Activated T-cell treated with anti-CD3 and anti-CD28 coated beads for 48 hours (primary cell): ENCODE data around the gene WFIKKN1.

Source experiments
- DNase-seq: peaks from one replicate; pipeline ENCODE4 v3.0.0-alpha.2; 2020; ENCODE audit warnings: low read depth

Gene WFIKKN1

GRCh38 chr16:674214-674881 is 43.6 kb downstream of the WFIKKN1 start:
- DNase-seq: no peak

GRCh38 chr16:674968-675883 is 44.4 kb downstream of the WFIKKN1 start, which contains the start of gene RHBDL1:
Gene RHBDL1, plus strand, starts transcription at chr16:675671. Its CDS starts 120 bp downstream, at chr16:675791.
- no peak for DNase-seq

- no peak for DNase-seq
Observed at GRCh38 chr16:675884-676564, 45.2 kb downstream of the WFIKKN1 start.

- no peak for DNase-seq
Observed at GRCh38 chr16:676565-676902, 45.7 kb downstream of the WFIKKN1 start.

GRCh38 chr16:676913-677312 is 46.1 kb downstream of the WFIKKN1 start:
- no peak for DNase-seq

GRCh38 chr16:677316-678190 is 46.8 kb downstream of the WFIKKN1 start:
- no peak for DNase-seq

GRCh38 chr16:678209-678857 is 47.5 kb downstream of the WFIKKN1 start:
- no peak for DNase-seq

- peak; percentile 64 for DNase-seq
Observed at GRCh38 chr16:678858-679813, 48.4 kb downstream of the WFIKKN1 start.

GRCh38 chr16:679814-680624 is 49.2 kb downstream of the WFIKKN1 start, which contains the start of gene STUB1:
Gene STUB1, plus strand, starts transcription at chr16:680410. Its CDS starts 116 bp downstream, at chr16:680526.
- peak; percentile 90 for DNase-seq

GRCh38 chr16:680625-680945 is 49.8 kb downstream of the WFIKKN1 start:
- DNase-seq: no peak

GRCh38 chr16:680967-681745 is 50.4 kb downstream of the WFIKKN1 start:
- no peak for DNase-seq

- no peak for DNase-seq
Observed at GRCh38 chr16:681746-682427, 51.1 kb downstream of the WFIKKN1 start.

- no peak for DNase-seq
Observed at GRCh38 chr16:682493-683395, 52.0 kb downstream of the WFIKKN1 start.

GRCh38 chr16:683396-684070 is 52.7 kb downstream of the WFIKKN1 start:
- no peak for DNase-seq
